HCT116 (cell line): Measurements from ENCODE around the gene PLA2G1B. TPM values are rescaled to one million over a fixed set of nuclear protein-coding genes. Genes with fewer than 3 reads are reported as not detected.
A peak's percentile ranks its signal among the peaks of the same experiment; 100 is the strongest.

Source experiments
- ATAC-seq: fragments of 200-7000 bp; cut with Tn5 transposase; 2 replicates; pipeline ENCODE4 v1.9.1; 2020; ENCODE audit warnings: mild to moderate bottlenecking, moderate library complexity
- BruUV-seq: library from RNA; stranded (reverse); fragments of 400-500 nt; replicated peaks from 2 replicates; lab custom pipeline; 2021; lab: Mats Ljungman, UMichigan
- CTCF ChIA-PET: fragments of 300-600 bp; sonication (Branson Sonifier 250); formaldehyde crosslinking; loops from one replicate; lab custom pipeline; 2021; ENCODE audit warnings: antibody characterized with exemption; lab: Charles Lee
- POLR2A ChIA-PET: fragments of 300-600, 350-600 bp; sonication (Branson Sonifier 250); formaldehyde crosslinking; loops from one replicate; lab custom pipeline; 2021; ENCODE audit warnings: antibody characterized with exemption; lab: Charles Lee
- RAD21 ChIA-PET, 2 experiments: fragments of 300-600 bp; sonication (Branson Sonifier 250); formaldehyde crosslinking; loops; one replicate each; lab custom pipeline; 2023; ENCODE audit warnings: low total read pairs in 2 of 2; ENCODE audit not compliant: uncharacterized antibody in 2 of 2, unreplicated experiment in 2 of 2, low non-redundant PET in 1 of 2; lab: Charles Lee
- DNase-seq: peaks from one replicate; pipeline ENCODE4 v3.0.0-alpha.2; 2010; ENCODE audit warnings: low read depth, low spot score
- H2AFZ ChIP-seq: fragments of 200-600 bp; shearing (Covaris generic), sonication (generic); 2 replicates; pipeline ENCODE4 v1.6.1; 2017; ENCODE audit warnings: low read depth, mixed run types, mixed read lengths, antibody characterized with exemption, low read length; ENCODE audit not compliant: poor library complexity, severe bottlenecking
- H3K27ac ChIP-seq: 2 replicates; pipeline ENCODE4 v1.5.1; 2012; ENCODE audit warnings: low read depth, low read length
- H3K27me3 ChIP-seq: fragments of 200-600 bp; sonication (generic); 2 replicates; pipeline ENCODE4 v1.6.1; 2016; ENCODE audit warnings: mixed run types, low read length, mixed read lengths; ENCODE audit not compliant: insufficient read depth
- H3K36me3 ChIP-seq, 2 experiments: fragments of 200-500 bp in 1 of 2; fragments of 200-600 bp in 1 of 2; sonication (Bioruptor generic) in 1 of 2; sonication (generic) in 1 of 2; 2 replicates each; pipeline versions ENCODE4 v1.5.1 to v1.6.1; 2014 to 2016; ENCODE audit warnings: low read length in 2 of 2, inconsistent platforms in 1 of 2, mixed read lengths in 1 of 2, mixed run types in 1 of 2; ENCODE audit not compliant: insufficient read depth in 2 of 2, control insufficient read depth in 1 of 2
- H3K4me1 ChIP-seq, 2 experiments: fragments of 200-600 bp in 1 of 2; sonication (generic) in 1 of 2; 2 replicates each; pipeline versions ENCODE4 v1.5.1 to v1.6.1; 2012 to 2017; ENCODE audit warnings: low read length in 2 of 2, inconsistent platforms in 1 of 2, mild to moderate bottlenecking in 1 of 2, mixed read lengths in 1 of 2, mixed run types in 1 of 2, moderate library complexity in 1 of 2; ENCODE audit not compliant: insufficient read depth in 2 of 2, control insufficient read depth in 1 of 2
- H3K4me2 ChIP-seq: fragments of 200-600 bp; sonication (generic); 2 replicates; pipeline ENCODE4 v1.6.1; 2017; ENCODE audit warnings: mixed run types, low read length, mixed read lengths
- H3K4me3 ChIP-seq, 2 experiments: fragments of 200-600 bp in 1 of 2; sonication (generic) in 1 of 2; replicated peaks in 1 of 2; 2 replicates each; pipeline ENCODE4 v1.5.1; 2011 to 2016; ENCODE audit warnings: low read length in 2 of 2, control low read depth in 1 of 2, low read depth in 1 of 2, mild to moderate bottlenecking in 1 of 2, mixed read lengths in 1 of 2, mixed run types in 1 of 2
- H3K79me2 ChIP-seq: fragments of 200-600 bp; sonication (generic); 2 replicates; pipeline ENCODE4 v1.6.1; 2017; ENCODE audit warnings: mild to moderate bottlenecking, mixed run types, low read length, moderate library complexity, mixed read lengths; ENCODE audit not compliant: insufficient read depth
- H3K9ac ChIP-seq: fragments of 200-600 bp; sonication (generic); 2 replicates; pipeline ENCODE4 v1.6.1; 2016; ENCODE audit warnings: low read length, mixed read lengths
- H3K9me2 ChIP-seq: fragments of 200-600 bp; sonication (generic), shearing (Covaris generic); 2 replicates; pipeline ENCODE4 v1.6.1; 2017; ENCODE audit warnings: mixed run types, mild to moderate bottlenecking, moderate library complexity; ENCODE audit not compliant: insufficient read depth
- H3K9me3 ChIP-seq, 2 experiments: fragments of 200-500 bp in 1 of 2; fragments of 200-600 bp in 1 of 2; sonication (Bioruptor generic) in 1 of 2; sonication (generic) in 1 of 2; 2 replicates each; pipeline ENCODE4 v1.6.1; 2014 to 2017; ENCODE audit warnings: low read length in 2 of 2, mixed read lengths in 2 of 2, inconsistent platforms in 1 of 2, low read depth in 1 of 2, mild to moderate bottlenecking in 1 of 2, mixed run types in 1 of 2, moderate library complexity in 1 of 2; ENCODE audit not compliant: control insufficient read depth in 1 of 2, insufficient read depth in 1 of 2
- H4K20me1 ChIP-seq: fragments of 200-600 bp; sonication (generic), shearing (Covaris generic); 2 replicates; pipeline ENCODE4 v1.6.1; 2017; ENCODE audit warnings: mixed run types, mild to moderate bottlenecking, moderate library complexity; ENCODE audit not compliant: insufficient read depth
- ATF3 ChIP-seq: IDR thresholded peaks from 2 replicates; pipeline ENCODE4 v1.6.1; 2012
- CEBPB ChIP-seq: IDR thresholded peaks from 2 replicates; pipeline ENCODE4 v1.6.1; 2012; ENCODE audit warnings: low read depth
- EGR1 ChIP-seq: IDR thresholded peaks from 2 replicates; pipeline ENCODE4 v1.6.1; 2012; ENCODE audit warnings: low read depth
- ELF1 ChIP-seq: IDR thresholded peaks from 2 replicates; pipeline ENCODE4 v1.6.1; 2012; ENCODE audit warnings: low read depth, borderline replicate concordance
- FOSL1 ChIP-seq: IDR thresholded peaks from 2 replicates; pipeline ENCODE4 v1.6.1; 2012; ENCODE audit warnings: low read depth
- JUND ChIP-seq: IDR thresholded peaks from 2 replicates; pipeline ENCODE4 v1.6.1; 2012
- POLR2A ChIP-seq: IDR thresholded peaks from 2 replicates; pipeline ENCODE4 v1.7.0; 2011; ENCODE audit warnings: borderline replicate concordance; ENCODE audit not compliant: insufficient read depth, insufficient read length; ENCODE audit errors: extremely low read depth
- SIN3A ChIP-seq: IDR thresholded peaks from 2 replicates; pipeline ENCODE4 v1.6.1; 2012; ENCODE audit warnings: low read depth
- SP1 ChIP-seq: IDR thresholded peaks from 2 replicates; pipeline ENCODE4 v1.6.1; 2012; ENCODE audit warnings: low read depth
- SRF ChIP-seq: IDR thresholded peaks from 2 replicates; pipeline ENCODE4 v1.6.1; 2012; ENCODE audit warnings: low read depth
- YY1 ChIP-seq: IDR thresholded peaks from 2 replicates; pipeline ENCODE4 v1.6.1; 2011; ENCODE audit warnings: low read length, low read depth, moderate library complexity, mild to moderate bottlenecking; ENCODE audit not compliant: insufficient replicate concordance; ENCODE audit errors: extremely low read depth
- intact Hi-C: fragments of 100-400 bp; cut with micrococcal nuclease; formaldehyde crosslinking; loops from 2 replicates; pipeline ENCODE4 v1.10.0; 2022
- total RNA-seq: library from RNA; stranded (reverse); gene quantifications from one replicate; pipeline ENCODE4 v1.2.1, GENCODE V29; 2021; ENCODE audit not compliant: unreplicated experiment

PLA2G1B gene
- total RNA-seq, 1 experiment from 2014 or later, result 2.0 TPM

GRCh38 chr12:120367924-120368788 lies 40.6 kb upstream of the PLA2G1B start:
- Histone ChIP-seq H4K20me1 (no peaks in the 10 kb centered on the region), H3K9me2 (no peaks in the 10 kb centered on the region), H3K79me2 (no peaks in the 10 kb centered on the region; the same call in 1 of the 2 replicates), H3K9me3 (no peaks in the 10 kb centered on the region), H3K27ac (peak overlapping the region; percentile 74; the same call in 1 of the 2 replicates), H3K36me3 (no peaks in the 10 kb centered on the region), H3K4me2 (peak overlapping the region; percentile 78), H3K27me3 (peaks cover 18% of the 10 kb centered on the region; the same call in 1 of the 2 replicates), H2AFZ (no peak overlapping the region), H3K4me3 (peak overlapping the region; percentile 58 to 70), H3K9ac (peak overlapping the region; percentile 80), H3K4me1 (peaks cover 9 to 24% of the 10 kb centered on the region in 2 experiments; a peak in 3 of 4 replicates)
- RAD21 ChIA-PET, result no interaction called here
- BruUV-seq, result no TSS peak
- CTCF ChIA-PET, result no interaction called here
- intact Hi-C loops, result no loop called here
- POLR2A ChIA-PET, result no interaction called here
- ATAC-seq (peak; percentile 33), DNase-seq (no peak)
- no peak for TF ChIP-seq CEBPB
- TF ChIP-seq ELF1, result no peak
- no peak for TF ChIP-seq FOSL1
- TF ChIP-seq EGR1, result no peak
- TF ChIP-seq JUND, result no peak
- no peak for TF ChIP-seq SIN3A
- TF ChIP-seq SP1, result no peak
- no peak for TF ChIP-seq ATF3
- TF ChIP-seq POLR2A, result no peak
- TF ChIP-seq SRF, result no peak
- TF ChIP-seq YY1, result no peak
